Measurements from ENCODE around the gene MALT1.

MALT1 gene

DNA sequence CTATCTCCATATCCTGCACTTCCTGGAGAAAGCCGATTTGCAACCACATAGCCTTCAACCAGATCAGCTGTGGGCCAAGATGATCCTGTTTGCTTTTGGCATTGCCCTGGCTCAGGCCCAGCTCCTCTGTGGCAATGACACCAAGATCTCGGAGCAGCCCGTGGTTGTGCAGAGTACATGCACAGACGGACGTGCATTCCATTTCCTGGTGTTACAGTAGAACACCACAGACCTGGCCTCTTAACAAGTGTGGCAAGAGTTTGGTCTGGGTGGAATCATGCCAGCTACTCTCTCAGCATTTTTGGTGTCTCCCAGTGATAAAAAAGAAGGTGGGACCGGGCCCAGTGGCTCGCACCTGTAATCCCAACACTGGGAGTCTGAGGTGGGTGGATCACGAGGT lies 20.0 kb downstream of the MALT1 start:
- no peak for DNase-seq (ENCODE audit: low spot score)

DNA sequence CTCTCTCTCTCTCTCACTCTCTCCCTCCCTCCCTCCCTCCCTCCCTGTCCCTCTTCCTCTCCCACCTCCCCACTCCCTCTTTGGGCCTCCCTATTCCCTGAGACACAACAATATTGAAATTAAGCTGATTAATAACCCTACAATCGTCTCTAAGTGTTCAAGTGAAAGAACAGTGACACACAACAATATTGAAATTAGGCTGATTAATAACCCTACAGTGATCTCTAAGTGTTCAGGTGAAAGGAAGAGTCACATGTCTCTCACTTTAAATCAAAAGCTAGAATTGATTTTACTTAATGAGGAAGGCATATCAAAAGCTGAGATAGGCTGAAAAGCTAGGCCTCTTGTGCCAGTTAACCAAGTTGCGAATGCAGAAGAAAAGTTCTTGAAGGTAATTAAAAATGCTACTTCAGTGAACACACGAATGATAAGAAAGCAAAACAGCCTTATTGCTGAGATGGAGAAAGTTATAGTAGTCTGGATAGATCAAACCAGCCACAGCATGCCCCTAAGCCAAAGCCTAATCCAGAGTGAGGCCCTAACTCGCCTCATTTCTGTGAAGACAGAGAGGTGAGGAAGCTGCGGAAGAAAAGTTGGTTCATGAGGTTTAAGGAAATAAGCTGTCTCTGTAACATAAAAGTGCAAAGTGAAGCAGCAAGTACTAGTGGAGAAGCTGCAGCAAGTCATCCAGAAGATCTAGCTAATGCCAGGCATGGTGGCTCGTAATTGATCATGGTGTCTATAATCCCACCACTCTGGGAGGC lies 21.3 kb downstream of the MALT1 start:
- peak; percentile 38 for DNase-seq (ENCODE audit: low spot score)

DNA sequence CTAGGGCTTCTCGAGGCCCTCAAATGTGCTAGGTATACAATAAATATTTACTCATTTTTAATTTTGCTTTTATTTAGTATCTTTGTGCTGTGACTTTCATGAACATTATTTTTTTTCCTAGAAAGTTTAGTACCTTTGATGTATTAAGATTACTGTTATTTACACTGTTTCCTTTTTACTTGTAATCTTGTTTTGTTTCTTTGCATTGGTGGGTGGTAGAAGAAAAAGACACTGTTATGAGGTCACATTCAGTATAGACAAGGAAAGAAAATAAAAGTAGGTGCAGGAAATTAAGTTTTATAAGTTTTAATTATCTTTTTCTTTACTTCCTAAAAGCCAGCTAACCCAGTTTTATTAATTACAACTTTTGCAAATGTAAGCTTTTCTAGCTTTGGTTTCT lies 23.0 kb downstream of the MALT1 start:
- no peak for DNase-seq (ENCODE audit: low spot score)

DNA sequence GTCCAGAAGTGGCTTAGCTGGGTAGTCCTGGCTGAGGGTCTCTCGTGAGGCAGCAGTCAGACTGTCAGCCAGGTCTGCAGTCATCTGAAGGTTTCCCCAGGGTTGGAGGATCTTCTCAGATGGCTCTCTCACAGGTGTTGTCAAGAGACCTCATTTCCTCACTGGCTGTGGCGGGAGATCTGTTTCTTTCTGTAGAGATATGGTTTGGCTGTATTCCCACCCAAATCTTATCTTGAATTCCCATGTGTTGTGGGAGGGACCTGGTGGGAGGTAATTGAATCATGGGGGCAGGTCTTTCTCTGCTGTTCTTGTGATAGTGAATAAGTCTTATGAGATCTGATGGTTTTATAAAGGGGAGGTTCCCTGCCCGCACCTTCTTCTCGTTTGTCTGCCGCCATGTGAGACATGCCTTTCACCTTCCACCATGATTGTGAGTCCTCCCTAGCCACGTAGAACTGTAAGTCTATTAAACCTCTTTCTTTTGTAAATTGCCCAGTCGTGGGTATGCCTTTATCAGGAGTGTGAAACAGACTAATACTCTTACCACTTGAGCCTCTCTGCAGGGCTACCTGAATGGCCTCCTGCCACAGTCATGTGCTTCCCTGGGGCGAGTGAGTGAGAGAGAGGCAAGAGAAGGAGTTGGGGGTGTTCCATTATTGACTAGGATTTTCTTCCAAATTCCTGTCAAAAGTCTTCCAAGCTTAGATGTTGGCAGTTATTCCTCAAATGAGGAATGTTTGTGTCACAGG lies 23.6 kb downstream of the MALT1 start:
- DNase-seq (ENCODE audit: low spot score) = no peak

DNA sequence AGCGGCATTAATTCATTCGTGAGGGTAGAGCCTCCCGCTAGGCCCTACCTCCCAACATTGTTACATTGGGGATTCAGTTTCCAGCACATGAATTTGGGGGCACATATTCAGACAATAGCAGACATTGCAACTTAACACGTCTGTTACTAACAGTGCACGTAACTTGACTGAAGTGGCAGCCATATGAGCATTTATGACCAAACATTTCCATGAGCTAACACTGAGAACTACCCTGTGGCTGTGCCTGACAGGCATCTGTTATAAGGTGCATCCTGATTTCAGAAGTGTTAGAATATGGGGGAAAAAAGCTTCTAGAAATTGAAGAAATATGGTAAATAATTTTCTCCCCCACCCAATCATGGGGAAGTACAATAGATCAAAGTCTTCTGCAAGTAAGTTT lies 24.5 kb downstream of the MALT1 start:
- peak; percentile 50 for DNase-seq (ENCODE audit: low spot score)

DNA sequence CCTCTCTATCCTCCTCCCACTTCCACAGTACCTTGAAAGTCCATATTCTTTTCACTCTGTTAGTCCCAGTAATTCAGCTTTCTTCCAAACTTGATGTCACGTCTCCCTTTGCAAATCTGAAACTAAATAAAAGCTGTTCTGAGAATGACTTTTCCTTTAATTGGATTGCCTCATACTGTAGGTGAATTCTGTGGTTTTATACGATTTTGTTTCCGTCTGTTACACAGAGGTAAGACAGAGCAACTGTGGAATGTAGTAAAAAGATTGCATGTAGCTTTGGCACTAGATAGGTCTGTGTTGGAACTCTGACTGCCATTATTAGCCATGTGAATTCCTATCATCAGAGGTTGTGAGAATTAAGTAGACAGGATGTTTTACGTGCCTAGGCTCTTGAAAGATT lies 25.9 kb downstream of the MALT1 start:
- DNase-seq (ENCODE audit: low spot score) = peak; percentile 49

DNA sequence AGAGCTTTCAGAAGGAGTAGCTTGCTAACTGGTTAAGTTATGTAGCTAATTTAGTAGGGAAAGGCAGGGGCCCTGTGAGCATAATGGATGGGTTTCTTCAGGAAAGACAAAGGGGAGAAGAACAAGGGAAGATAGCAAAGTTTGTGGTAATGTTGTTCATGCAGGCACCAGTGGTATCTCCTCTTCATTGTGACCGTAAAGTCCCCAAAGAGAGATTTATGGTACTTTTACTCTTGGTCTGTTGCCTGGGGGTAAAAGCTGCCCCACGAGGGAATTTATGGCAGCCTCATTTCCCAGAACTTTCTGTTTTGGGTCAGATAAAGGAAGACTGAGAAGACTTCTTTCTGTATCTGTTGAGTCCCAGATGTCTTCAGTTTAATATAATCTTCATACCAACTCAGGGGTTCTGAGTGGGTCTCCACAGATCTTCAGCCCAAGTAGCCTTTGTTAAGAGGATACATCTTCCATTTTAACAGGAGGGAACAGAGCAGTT lies 27.5 kb downstream of the MALT1 start:
- no peak for DNase-seq (ENCODE audit: low spot score)

- DNase-seq (ENCODE audit: low spot score) = no peak
These were observed 28.3 kb downstream of the MALT1 start for GRCh38 chr18:58699551-58699950.

GRCh38 chr18:58700209-58700608 lies 28.9 kb downstream of the MALT1 start:
- no peak for DNase-seq (ENCODE audit: low spot score)

GRCh38 chr18:58712930-58713329 lies 41.7 kb downstream of the MALT1 start:
- DNase-seq (ENCODE audit: low spot score) = no peak

- DNase-seq (ENCODE audit: low spot score) = no peak
These were observed 43.0 kb downstream of the MALT1 start for GRCh38 chr18:58714259-58714658.

- no peak for DNase-seq (ENCODE audit: low spot score)
These were observed 43.6 kb downstream of the MALT1 start for GRCh38 chr18:58714821-58715220.

DNA sequence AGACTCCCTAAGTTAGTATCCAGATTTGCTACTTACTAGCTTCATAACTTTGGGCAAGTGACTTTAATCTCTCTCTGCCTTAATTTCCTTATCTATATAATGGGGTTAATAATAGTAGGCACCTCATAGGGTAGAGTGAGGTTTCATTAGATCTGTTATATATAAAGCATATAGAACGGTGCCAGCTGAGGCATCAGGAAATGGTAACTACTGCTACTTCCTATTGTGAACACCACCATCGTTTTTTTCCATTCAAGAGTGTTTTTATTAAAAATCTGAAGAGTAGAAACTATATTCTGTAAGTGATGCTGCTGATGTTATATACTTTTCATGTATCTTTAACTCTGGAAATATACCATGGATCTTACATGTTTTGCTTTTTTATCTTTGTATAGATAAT lies 44.3 kb downstream of the MALT1 start:
- no peak for DNase-seq (ENCODE audit: low spot score)

DNA sequence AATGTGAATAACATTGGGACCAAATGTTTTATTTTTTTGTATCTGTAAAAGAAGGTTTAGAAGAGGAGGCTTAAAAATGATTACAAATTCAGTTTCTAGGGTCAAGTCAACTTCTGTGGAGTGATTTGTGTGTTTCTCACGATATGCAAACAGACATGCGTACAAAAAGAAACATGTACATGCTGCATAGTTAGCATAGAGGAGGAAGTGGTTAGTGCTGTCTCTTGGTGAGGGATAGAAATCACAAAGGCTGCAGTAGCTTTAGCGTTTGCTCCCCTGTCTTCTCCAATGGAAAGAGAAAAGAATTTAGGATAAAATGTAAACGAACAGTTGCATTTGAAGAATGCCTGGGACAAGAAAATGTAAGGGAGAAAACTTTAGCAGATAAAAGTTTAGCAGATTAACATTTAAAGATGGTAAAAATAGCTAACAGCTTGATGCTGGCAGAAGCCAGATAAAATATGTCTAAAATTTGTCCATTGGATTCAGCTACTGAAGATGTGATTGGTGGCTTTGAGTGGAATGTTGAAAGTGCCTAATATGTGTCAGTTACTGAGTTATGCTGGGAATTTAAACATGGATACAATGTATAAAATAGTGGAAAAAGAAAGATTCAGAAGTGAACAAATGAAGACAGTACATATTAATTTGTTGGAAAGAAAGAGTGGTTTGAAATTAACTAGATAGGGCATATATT lies 44.9 kb downstream of the MALT1 start:
- DNase-seq (ENCODE audit: low spot score) = peak; percentile 58

GRCh38 chr18:58721566-58722239 lies 50.4 kb downstream of the MALT1 start:
- no peak for DNase-seq (ENCODE audit: low spot score)

DNA sequence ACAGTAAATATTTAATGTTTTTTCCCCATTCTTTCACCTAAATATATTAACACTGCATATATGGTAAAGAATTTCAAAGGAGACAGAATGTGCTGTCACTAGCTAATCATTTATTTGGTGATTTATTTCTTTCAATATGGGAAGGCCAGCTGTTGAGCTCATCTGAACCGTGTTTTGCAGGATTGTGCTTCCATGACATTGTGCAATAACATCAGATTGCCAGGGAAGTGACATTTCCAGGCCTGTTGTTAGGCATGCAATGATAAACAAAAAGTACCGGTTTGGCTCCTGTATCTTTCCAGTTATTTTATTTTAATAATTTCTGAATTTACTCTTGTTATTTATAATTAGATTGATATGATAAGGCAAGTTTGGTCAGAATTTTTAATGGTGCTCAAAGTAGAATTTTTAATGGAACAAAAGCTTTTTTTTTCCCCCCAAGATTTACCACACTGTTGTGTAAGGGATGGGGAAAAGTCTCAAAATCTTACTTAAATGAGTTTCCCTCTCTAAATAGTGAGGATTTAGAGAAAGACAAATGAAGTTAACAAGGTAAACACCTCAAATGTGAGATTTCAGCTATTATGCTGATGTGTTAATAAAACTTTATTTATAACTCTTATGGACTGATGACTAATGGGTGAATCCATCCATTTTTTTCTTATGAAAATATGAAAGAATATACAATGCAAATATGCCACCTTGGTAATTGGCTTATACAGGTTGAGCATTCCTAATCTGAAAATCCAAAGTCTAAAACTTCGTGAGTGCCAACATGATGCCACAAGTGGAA lies 52.7 kb downstream of the MALT1 start:
- no peak for DNase-seq (ENCODE audit: low spot score)

DNA sequence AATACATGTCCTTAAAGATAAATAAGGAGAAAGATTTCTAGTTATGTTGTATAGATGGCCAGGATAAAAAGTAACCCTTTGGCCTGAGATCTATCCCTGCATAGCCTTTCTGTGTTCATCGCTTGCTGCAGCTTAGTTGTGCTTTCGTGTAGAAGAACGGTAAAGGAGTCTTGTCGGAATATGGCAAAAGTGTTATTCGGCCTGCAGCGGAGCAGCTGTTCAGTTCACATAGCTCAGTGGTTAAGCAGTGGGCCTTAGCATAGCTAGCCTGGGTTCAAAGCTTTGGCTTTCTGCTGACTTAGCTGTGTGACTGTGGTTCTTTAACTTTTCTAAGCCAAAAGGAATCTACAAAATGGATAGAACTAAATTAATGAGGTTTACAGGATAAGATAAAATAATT lies 55.4 kb downstream of the MALT1 start:
- DNase-seq (ENCODE audit: low spot score) = no peak

- DNase-seq (ENCODE audit: low spot score) = no peak
These were observed 56.7 kb downstream of the MALT1 start for GRCh38 chr18:58727776-58728500.

GRCh38 chr18:58728719-58729118 lies 57.5 kb downstream of the MALT1 start:
- DNase-seq (ENCODE audit: low spot score) = no peak

GRCh38 chr18:58730618-58731017 lies 59.4 kb downstream of the MALT1 start:
- no peak for DNase-seq (ENCODE audit: low spot score)

DNA sequence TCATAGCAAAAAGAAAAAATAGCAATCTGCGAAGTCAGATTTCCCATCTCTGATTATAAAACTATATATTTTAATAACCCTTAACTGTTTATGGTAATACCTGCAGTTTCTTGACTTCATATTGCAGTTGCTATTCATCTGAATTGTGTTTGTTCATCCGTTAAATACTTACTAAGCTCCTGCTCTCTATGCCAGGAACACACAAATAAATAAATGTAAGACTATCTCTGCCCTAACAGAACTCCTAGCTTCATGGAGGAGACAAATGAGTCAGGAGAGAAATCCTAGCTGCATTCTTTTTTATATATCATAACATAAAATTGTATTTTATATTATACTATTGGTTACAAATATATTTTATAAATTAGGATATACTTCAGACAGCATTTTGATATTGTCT lies 61.2 kb downstream of the MALT1 start:
- no peak for DNase-seq (ENCODE audit: low spot score)
